ENCODE data around the gene GPR35.

Gene GPR35

GRCh38 chr2:240585101-240585500, 40.2 kb upstream of the GPR35 start:
- in situ Hi-C loops (cut with MboI; ENCODE audit: low pct_unique_long_range_greater_than_20kb, low sequenced_read_pairs, unreplicated experiment), result no loop called here
- TF ChIP-seq, protein P1, sequence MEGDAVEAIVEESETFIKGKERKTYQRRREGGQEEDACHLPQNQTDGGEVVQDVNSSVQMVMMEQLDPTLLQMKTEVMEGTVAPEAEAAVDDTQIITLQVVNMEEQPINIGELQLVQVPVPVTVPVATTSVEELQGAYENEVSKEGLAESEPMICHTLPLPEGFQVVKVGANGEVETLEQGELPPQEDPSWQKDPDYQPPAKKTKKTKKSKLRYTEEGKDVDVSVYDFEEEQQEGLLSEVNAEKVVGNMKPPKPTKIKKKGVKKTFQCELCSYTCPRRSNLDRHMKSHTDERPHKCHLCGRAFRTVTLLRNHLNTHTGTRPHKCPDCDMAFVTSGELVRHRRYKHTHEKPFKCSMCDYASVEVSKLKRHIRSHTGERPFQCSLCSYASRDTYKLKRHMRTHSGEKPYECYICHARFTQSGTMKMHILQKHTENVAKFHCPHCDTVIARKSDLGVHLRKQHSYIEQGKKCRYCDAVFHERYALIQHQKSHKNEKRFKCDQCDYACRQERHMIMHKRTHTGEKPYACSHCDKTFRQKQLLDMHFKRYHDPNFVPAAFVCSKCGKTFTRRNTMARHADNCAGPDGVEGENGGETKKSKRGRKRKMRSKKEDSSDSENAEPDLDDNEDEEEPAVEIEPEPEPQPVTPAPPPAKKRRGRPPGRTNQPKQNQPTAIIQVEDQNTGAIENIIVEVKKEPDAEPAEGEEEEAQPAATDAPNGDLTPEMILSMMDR (IDR thresholded peaks at IDR 0.05; ENCODE audit: extremely low read depth, insufficient read depth, missing control alignments), result no peak
- peak; percentile 56 for DNase-seq (ENCODE audit: low spot score)

GRCh38 chr2:240585681-240586197, 39.5 kb upstream of the GPR35 start:
- TF ChIP-seq, protein P1 (IDR thresholded peaks at IDR 0.05; ENCODE audit: extremely low read depth, insufficient read depth, missing control alignments), result no peak
- DNase-seq (ENCODE audit: low spot score), result no peak
- in situ Hi-C loops (cut with MboI; ENCODE audit: low pct_unique_long_range_greater_than_20kb, low sequenced_read_pairs, unreplicated experiment), result no loop called here

- DNase-seq (ENCODE audit: low spot score), result peak; percentile 97
Observed at GRCh38 chr2:240586198-240586918, 38.9 kb upstream of the GPR35 start, which contains the start of gene CAPN10. Gene CAPN10 (plus strand): TSS chr2:240586734. CDS start chr2:240586912, 178 bp downstream.

DNA sequence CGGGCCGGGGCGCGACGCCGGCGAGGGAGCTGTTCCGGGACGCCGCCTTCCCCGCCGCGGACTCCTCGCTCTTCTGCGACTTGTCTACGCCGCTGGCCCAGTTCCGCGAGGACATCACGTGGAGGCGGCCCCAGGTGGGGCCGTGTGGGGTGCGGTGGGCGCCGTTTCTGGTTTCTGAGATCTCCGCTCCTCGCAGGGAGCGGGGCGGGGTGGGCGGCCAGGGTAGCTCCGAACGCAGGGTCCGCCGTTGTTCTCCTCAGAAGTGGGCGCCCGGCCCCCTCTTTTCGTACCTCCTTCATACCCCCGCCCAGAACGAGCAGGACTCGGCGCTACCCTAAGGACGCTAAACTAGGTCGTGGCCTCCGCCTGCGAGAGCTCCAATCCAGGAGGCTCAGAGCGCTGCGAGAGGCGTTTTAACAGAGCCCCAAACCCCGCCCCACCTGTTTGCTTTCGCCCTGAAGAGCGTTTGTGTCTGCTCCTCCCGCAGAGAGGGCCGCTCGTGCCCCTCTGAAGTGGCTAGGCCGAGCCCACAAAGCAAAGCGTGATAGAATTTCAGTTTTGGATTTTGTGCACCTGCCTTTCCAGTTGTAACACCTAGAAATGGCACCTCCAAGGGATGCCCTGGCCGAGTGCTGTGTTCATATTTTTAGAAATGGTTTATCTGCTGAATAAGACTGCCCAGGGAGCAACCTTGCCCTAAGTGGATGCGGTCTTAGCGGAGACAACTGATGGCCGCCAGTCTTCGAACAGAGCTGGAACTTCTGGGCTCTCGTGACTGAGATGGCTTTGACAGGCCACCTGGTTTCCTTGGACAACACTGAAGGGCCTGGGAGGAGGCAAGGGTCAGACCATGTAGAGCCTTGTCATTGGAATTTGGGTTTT, 38.1 kb upstream of the GPR35 start:
- TF ChIP-seq, protein P1 (IDR thresholded peaks at IDR 0.05; ENCODE audit: extremely low read depth, insufficient read depth, missing control alignments), result no peak
- in situ Hi-C loops (cut with MboI; ENCODE audit: low pct_unique_long_range_greater_than_20kb, low sequenced_read_pairs, unreplicated experiment), result no loop called here
- DNase-seq (ENCODE audit: low spot score), result peak; percentile 73

More at GRCh38 chr2:240586198-240586918, 38.9 kb upstream of the GPR35 start, which contains the start of gene CAPN10:
- TF ChIP-seq, protein P1 (IDR thresholded peaks at IDR 0.05; ENCODE audit: extremely low read depth, insufficient read depth, missing control alignments), result no peak
- in situ Hi-C loops (cut with MboI; ENCODE audit: low pct_unique_long_range_greater_than_20kb, low sequenced_read_pairs, unreplicated experiment), result no loop called here

GRCh38 chr2:240588006-240588655, 37.1 kb upstream of the GPR35 start:
- TF ChIP-seq, protein P1 (IDR thresholded peaks at IDR 0.05; ENCODE audit: extremely low read depth, insufficient read depth, missing control alignments), result no peak
- in situ Hi-C loops (cut with MboI; ENCODE audit: low pct_unique_long_range_greater_than_20kb, low sequenced_read_pairs, unreplicated experiment), result no loop called here
- DNase-seq (ENCODE audit: low spot score), result no peak

DNA sequence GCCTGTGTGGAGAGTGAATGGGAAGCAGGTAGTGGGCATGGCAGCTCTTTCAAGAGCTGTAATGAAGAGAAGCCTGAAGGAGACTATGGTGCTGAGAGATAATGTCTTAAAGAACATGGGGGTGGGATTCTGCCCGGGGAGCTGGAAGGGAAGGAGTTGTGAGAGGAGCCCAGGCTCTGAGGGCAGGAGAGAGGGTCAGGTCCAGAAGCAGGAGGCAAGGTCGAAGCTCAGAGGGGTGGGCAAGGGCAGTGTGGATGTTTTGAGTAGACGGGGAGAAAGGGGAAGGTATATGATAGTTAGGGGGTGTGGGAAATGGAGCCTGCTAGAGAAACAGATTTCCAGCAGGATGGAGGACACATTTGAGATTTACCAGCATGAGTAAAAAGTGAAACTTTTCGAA, 36.6 kb upstream of the GPR35 start:
- TF ChIP-seq, protein P1 (IDR thresholded peaks at IDR 0.05; ENCODE audit: extremely low read depth, insufficient read depth, missing control alignments), result no peak
- in situ Hi-C loops (cut with MboI; ENCODE audit: low pct_unique_long_range_greater_than_20kb, low sequenced_read_pairs, unreplicated experiment), result no loop called here
- DNase-seq (ENCODE audit: low spot score), result no peak

Measured in GM13977 (cell line).